Neutrophil (primary cell): Measurements from ENCODE around the gene DIABLO.
"Not testable (repeated sequence)": the region's sequence is repeated elsewhere in the genome, so short reads cannot be mapped to it uniquely, and the experiment has no call there.

ENCODE experiments used
- H3K27ac ChIP-seq: fragments of 200-600 bp; sonication (generic); 2 replicates; pipeline ENCODE4 v1.5.1; 2016; ENCODE audit warnings: mild to moderate bottlenecking, moderate library complexity
- H3K27me3 ChIP-seq: fragments of 200-600 bp; sonication (generic); 2 replicates; pipeline ENCODE4 v1.6.0; 2016; ENCODE audit warnings: mild to moderate bottlenecking
- H3K36me3 ChIP-seq: fragments of 200-600 bp; sonication (generic); 2 replicates; pipeline ENCODE4 v1.5.1; 2017
- H3K4me1 ChIP-seq, 2 experiments: fragments of 200-600 bp in 1 of 2; sonication (generic) in 1 of 2; 1 replicate in 1 of 2; 2 replicates in 1 of 2; pipeline versions ENCODE4 v1.5.1 to v1.6.1; 2013 to 2016; ENCODE audit warnings: low read depth in 1 of 2, low read length in 1 of 2, mild to moderate bottlenecking in 1 of 2, moderate library complexity in 1 of 2; ENCODE audit not compliant: control insufficient read depth in 1 of 2, insufficient read depth in 1 of 2
- H3K4me3 ChIP-seq, 2 experiments: fragments of 200-600 bp in 1 of 2; sonication (generic) in 1 of 2; 1 replicate in 1 of 2; 2 replicates in 1 of 2; pipeline ENCODE4 v1.5.1; 2013 to 2016; ENCODE audit warnings: low read depth in 1 of 2, low read length in 1 of 2, mild to moderate bottlenecking in 1 of 2, moderate library complexity in 1 of 2
- H3K9me3 ChIP-seq: fragments of 200-600 bp; sonication (generic); 2 replicates; pipeline ENCODE4 v1.5.1; 2016
- TF ChIP-seq, protein P1 (sequence below): fragments of 200-600 bp; sonication (generic); IDR thresholded peaks from 2 replicates; pipeline ENCODE4 v1.5.1; 2016; ENCODE audit warnings: antibody characterized with exemption

The DIABLO gene

GRCh38 chr12:122184517-122184916 lies 41.3 kb downstream of the DIABLO start:
- Histone ChIP-seq H3K4me3 (no peak overlapping the region), H3K9me3 (no peaks in the 10 kb centered on the region), H3K36me3 (no peaks in the 10 kb centered on the region), H3K4me1 (peaks cover 14% of the 10 kb centered on the region in 2 experiments), H3K27ac (no peak overlapping the region), H3K27me3 (peaks cover 40% of the 10 kb centered on the region)
- TF ChIP-seq, protein P1, sequence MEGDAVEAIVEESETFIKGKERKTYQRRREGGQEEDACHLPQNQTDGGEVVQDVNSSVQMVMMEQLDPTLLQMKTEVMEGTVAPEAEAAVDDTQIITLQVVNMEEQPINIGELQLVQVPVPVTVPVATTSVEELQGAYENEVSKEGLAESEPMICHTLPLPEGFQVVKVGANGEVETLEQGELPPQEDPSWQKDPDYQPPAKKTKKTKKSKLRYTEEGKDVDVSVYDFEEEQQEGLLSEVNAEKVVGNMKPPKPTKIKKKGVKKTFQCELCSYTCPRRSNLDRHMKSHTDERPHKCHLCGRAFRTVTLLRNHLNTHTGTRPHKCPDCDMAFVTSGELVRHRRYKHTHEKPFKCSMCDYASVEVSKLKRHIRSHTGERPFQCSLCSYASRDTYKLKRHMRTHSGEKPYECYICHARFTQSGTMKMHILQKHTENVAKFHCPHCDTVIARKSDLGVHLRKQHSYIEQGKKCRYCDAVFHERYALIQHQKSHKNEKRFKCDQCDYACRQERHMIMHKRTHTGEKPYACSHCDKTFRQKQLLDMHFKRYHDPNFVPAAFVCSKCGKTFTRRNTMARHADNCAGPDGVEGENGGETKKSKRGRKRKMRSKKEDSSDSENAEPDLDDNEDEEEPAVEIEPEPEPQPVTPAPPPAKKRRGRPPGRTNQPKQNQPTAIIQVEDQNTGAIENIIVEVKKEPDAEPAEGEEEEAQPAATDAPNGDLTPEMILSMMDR = no peak

DNA sequence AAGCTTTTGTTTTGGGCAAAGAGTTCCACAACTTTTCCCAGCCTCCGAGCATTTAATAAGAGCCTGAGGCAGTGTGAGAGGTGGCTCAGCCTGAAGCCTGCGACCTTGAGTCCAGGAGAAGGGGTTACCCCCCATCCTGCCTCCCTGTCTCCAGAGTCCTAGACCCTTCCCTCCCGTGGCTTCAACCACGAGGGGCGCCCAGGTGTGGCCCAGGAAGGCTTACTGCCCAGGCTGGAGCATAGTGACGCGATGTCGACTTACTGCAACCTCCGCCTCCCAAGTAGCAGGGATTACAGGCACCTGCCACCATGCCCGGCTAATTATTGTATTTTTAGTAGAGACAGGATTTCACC lies 42.3 kb downstream of the DIABLO start:
- H3K9me3 ChIP-seq = no peaks in the 10 kb centered on the region
- H3K36me3 ChIP-seq = no peaks in the 10 kb centered on the region
- H3K4me3 ChIP-seq = peak overlapping the region in 1 of 2 experiments; percentile 33
- no peak overlapping the region for H3K27ac ChIP-seq
- peaks cover 14% of the 10 kb centered on the region in 2 experiments for H3K4me1 ChIP-seq
- peaks cover 40% of the 10 kb centered on the region for H3K27me3 ChIP-seq
- TF ChIP-seq, protein P1 = no peak

- Histone ChIP-seq H3K36me3 (no peaks in the 10 kb centered on the region), H3K9me3 (no peaks in the 10 kb centered on the region), H3K27me3 (peaks cover 40% of the 10 kb centered on the region), H3K4me3 (peak within 1 kb of the TSS; percentile 27 to 33), H3K4me1 (peaks cover 14% of the 10 kb centered on the region in 2 experiments), H3K27ac (no peak within 1 kb of the TSS)
- TF ChIP-seq, protein P1 = no peak
Measured at GRCh38 chr12:122182887-122183587, 42.8 kb downstream of the DIABLO start, which contains the start of gene LRRC43. LRRC43 (plus strand) TSS chr12:122183123; CDS start chr12:122183145, 22 bp downstream.

GRCh38 chr12:122176473-122176872 lies 49.4 kb downstream of the DIABLO start:
- H3K36me3 ChIP-seq, H3K9me3 ChIP-seq, H3K4me3 ChIP-seq, H3K27me3 ChIP-seq, H3K27ac ChIP-seq, H3K4me1 ChIP-seq: not testable (repeated sequence)

GRCh38 chr12:122174155-122174845 lies 51.6 kb downstream of the DIABLO start, which contains the start of gene IL31:
IL31 (minus strand) TSS chr12:122174221; CDS start chr12:122174172, 49 bp downstream.
- no peaks in the 10 kb centered on the region for H3K4me1 ChIP-seq
- no peak within 1 kb of the TSS for H3K4me3 ChIP-seq
- H3K27me3 ChIP-seq = no peaks in the 10 kb centered on the region
- TF ChIP-seq, protein P1 = no peak
- H3K27ac ChIP-seq = no peak within 1 kb of the TSS
- H3K9me3 ChIP-seq = no peaks in the 10 kb centered on the region
- no peaks in the 10 kb centered on the region for H3K36me3 ChIP-seq
